Measurements from ENCODE around the gene IZUMO1.
A peak's percentile ranks its signal among the peaks of the same experiment; 100 is the strongest.
"Not testable (repeated sequence)": the region's sequence is repeated elsewhere in the genome, so short reads cannot be mapped to it uniquely, and the experiment has no call there.

IZUMO1 gene

DNA sequence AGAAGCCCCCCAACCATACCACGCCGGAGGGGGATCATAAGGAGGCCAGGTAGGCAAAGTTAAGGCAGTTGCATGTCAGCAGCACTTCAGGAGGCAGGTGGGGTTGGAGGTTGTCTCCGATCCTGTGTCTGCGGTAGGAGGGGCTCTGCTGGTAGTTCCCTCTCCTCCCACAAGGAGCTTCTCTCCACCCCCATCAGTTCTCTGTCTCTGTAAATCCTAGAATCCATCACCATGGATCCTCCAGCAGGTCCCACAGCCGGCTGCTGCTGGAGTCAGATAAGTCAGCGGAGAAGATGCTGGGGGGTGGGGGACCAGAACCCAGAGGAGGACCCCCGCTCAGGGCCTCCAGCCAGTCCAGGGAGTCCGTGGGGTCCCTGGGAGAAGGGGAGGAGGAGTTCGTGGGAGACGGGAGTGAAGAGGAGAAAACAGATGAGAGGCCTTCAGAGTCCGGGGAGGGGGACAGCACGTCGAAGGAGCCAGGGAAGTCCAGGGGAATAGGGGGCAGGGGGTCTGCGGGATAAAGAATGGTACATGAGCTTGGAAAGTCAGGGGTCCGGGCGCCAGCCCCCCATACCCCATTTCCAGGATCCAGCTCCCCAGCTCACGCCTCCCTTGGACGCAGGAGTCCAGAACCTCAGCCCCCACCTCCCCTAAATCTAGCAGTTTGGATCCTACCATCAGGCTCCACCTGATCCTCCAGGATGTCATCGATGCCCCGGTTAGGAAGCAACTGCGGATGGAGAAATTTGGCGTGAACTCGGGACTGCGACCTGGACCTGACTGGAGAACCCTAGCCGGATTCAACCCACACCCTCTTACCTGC, 33.5 kb downstream of the IZUMO1 start:
- DNase-seq (ENCODE audit: low spot score): peak; percentile 77

DNA sequence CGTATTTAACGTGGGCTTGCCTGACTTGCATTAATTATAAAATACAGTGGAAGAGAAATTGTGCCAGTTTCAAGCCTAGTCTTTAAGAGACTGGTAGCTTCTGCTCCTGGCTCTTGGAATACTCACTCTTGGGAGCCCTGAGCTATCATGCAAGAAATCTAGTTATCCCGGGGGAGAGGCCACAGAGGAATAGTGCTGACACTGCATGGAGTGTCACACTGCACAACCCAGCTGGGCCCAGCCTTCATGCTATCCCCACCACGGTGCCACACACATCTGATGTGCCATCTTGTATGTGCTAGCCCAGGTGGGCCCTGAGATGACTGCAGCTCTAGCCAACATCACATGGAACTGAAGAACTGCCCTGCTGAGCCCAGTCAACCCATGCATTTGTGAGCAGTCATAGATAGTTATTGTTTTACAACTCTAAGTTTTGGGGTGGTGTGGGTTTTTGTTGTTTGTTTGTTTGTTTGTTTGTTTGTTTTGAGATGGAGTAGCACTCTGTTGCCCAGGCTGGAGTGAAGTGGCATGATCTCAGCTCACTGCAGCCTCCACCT, 35.5 kb downstream of the IZUMO1 start:
- DNase-seq (ENCODE audit: low spot score): no peak

DNA sequence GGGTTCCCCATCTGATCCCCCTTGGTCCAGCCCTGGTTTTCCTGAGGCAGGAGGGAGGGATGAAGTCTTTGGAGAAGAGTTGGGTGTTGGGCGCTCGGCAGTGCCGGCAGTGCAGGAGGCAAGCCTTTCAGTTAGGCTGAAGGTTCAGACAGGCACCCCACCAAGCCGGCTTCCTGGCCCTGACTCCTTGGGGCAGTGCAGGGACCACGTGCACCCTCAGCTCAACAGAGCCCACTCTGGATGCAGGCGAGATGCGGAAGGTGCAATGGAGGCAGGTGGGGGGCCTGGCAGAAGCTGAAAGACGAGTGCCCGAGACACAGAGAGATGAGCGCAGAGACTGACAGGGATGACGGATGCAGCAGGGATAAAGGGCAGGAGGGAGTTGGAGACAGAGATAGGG, 38.2 kb downstream of the IZUMO1 start:
- no peak for DNase-seq (ENCODE audit: low spot score)

DNA sequence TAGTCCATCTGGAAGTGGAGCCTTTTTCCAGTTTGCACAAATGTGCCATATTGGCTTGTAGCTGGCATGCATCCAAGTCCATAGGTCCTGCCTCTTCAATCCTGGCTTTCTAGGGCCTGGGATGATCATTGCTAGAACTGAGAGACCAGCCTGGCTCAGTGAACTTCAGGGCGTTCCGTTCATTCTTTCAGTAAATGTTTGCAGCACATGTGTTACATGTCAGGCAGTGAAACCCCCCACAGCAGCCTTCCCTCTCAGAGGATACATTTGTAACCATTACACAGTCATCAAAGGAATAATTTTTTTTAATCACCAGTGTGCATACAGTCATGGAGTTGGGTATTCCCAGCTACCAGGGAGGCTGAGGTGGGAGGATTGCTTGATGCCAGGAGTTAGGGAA, 41.3 kb downstream of the IZUMO1 start:
- DNase-seq (ENCODE audit: low spot score): no peak

DNA sequence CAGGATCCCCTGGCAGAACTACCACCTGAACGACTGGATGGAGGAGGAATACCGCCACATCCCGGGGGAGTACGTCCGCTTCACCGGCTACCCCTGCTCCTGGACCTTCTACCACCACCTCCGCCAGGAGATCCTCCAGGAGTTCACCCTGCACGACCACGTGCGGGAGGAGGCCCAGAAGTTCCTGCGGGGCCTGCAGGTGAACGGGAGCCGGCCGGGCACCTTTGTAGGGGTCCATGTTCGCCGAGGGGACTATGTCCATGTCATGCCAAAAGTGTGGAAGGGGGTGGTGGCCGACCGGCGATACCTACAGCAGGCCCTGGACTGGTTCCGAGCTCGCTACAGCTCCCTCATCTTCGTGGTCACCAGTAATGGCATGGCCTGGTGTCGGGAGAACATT, 43.4 kb downstream of the IZUMO1 start:
- no peak for DNase-seq (ENCODE audit: low spot score)

DNA sequence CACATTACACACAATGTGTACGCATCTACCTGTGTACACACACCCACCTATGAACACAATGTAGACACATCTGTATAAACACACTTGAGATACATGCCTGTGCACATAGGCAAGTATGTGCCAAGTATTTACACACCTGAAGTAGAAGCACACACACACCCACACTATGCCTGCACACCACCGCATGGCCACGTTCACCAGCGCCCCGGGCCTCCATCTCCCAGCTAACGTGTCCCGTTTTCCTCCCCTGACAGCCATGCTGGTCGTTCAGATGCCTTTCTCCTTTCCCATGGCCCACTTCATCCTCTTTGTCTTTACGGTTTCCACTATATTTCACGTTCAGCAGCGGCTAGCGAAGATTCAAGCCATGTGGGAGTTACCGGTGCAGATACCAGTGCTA, 44.0 kb downstream of the IZUMO1 start:
- DNase-seq (ENCODE audit: low spot score): no peak

DNA sequence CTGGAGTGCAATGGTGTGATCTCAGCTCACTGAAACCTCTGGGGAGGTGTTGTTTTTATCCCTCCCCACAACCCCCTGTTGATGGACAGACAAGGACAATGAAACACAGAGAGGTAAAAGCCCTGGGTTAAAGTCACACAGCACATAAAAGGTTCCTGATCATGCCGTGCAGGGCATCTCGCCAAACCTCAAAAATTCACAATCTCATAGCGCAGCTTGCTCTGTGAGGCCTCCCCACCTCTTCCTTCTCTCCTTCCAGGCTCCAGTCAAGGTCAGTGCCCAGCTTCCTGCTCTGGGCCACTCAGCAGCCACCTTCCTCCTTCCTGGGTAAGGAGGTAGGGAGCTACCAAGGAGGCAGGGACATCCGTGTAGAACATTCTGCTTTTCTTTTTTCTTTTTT, 48.7 kb downstream of the IZUMO1 start:
- no peak for DNase-seq (ENCODE audit: low spot score)

DNA sequence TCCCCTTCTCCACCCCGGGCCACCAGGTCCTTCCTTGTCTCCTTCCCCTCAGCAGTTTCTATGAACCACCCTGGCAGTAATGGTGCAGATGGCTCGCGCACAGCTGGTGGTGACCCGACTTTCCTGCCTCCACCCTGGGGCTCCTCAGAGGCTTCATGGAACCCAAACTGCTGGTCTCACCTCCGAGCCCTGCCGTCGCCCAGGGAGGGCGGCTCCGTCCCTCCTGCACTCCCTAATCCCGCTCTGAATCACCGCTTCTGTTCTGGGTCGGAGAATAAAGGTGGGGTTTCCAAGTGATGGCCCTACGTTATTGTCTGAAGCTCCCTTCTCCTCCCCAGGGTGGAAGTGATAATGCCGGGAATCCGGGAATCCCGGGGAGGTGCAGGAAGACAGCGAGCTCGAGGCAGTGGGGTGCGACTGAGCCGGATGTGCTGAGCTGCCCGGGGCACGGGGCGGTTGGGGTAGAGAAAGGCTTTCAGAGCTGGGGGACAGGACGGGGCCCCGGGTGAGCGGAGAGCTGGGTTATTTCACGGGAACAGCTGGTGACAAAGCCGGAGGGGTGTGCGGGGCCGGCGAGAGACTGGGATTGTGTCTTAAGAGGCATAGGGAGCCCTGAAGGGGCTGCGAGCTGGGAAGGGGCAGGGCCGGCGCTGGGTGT, 50.2 kb downstream of the IZUMO1 start:
- DNase-seq (ENCODE audit: low spot score): no peak

DNA sequence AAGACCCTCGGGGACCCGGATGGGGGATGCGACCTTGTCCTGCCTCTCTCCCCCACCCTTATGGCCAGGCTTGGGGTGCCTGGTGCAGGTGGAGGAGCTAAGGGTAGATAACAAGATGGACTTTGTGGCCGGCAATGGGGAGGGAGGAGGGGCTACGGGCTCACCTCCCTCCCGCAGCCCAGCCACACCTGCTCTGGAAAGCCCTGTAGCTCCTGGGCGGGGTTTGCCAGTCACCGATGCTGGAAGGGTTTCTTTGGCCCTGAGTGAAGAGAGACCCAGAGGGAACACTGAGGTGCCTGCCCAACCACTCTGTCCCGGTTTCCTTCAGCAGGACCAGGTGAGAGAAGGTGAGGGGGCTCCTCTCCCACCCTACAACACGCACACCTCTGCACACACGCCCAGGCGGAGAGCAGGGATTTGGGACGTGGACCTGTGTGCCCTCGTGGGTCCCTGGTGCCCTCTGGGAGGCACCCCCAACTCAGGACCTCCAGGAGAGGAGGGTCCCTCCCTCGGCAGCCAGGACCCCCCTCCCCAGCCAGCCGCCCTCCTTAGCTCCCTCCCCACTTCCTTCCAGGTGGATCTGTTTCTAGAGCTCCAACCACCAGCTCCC, 50.9 kb downstream of the IZUMO1 start, which contains the start of gene FUT2:
TSS of gene FUT2 (plus strand) at position 229 of the 610 bp plus-strand sequence. CDS start 6,986 bp downstream, outside the sequence.
- peak; percentile 66 for DNase-seq (ENCODE audit: low spot score)

DNA sequence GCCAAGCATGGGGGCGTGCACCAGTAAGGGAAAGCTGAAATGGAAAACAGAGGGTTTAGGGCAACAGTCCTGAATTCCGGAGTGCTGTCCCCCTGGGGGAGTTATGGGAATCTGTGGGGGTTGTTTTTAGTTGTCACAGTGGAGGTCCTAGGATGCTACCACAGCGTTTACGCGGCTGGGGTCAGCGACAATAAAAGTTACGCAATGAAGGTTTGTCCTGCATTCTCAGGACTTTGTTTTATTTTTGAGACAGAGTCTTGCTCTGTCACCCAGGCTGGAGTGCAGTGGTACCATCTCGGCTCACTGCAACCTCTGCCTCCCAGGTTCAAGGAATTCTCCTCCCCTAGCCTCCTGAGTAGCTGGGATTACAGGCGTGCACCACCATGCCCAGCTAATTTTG, 53.1 kb downstream of the IZUMO1 start:
- not testable (repeated sequence) for DNase-seq (ENCODE audit: low spot score)

Measured in HuH-7 (cell line).